ENCODE data around the gene PPP1R15A. TPM values are rescaled to one million over a fixed set of nuclear protein-coding genes. Genes with fewer than 3 reads are reported as not detected.
"Not testable (repeated sequence)": the region's sequence is repeated elsewhere in the genome, so short reads cannot be mapped to it uniquely, and the experiment has no call there.

Gene PPP1R15A
- total RNA-seq, 4 donors from 2014 or later, result 135 to 191 (median 144) TPM

GRCh38 chr19:48915757-48916156 is 43.5 kb downstream of the PPP1R15A start:
- WGBS, result 90% methylated on average over 8 of the region's 8 CpGs
- H3K4me3 ChIP-seq, result no peak overlapping the region
- H3K27me3 ChIP-seq, result no peaks in the 10 kb centered on the region
- no peaks in the 10 kb centered on the region for H3K4me1 ChIP-seq
- peaks cover 94% of the 10 kb centered on the region for H3K36me3 ChIP-seq
- TF ChIP-seq POLR2AphosphoS5 (IDR thresholded peaks at IDR 0.05) (no peak), POLR2A (IDR thresholded peaks at IDR 0.05) (no peak), CTCF (IDR thresholded peaks at IDR 0.05) (no peak), EP300 (IDR thresholded peaks at IDR 0.05) (no peak)
- no peaks in the 10 kb centered on the region for H3K9me3 ChIP-seq
- H3K27ac ChIP-seq, result no peak overlapping the region
- DNase-seq (ENCODE audit: low spot score in 2 of 2), result no peak

- Histone ChIP-seq H3K9me3 (no peaks in the 10 kb centered on the region), H3K4me1 (no peaks in the 10 kb centered on the region), H3K27me3 (no peaks in the 10 kb centered on the region), H3K36me3 (peaks cover 94% of the 10 kb centered on the region), H3K27ac (no peak overlapping the region), H3K4me3 (no peak overlapping the region)
- WGBS, result 79% methylated on average over 6 of the region's 6 CpGs
- TF ChIP-seq CTCF (IDR thresholded peaks at IDR 0.05) (no peak), POLR2A (IDR thresholded peaks at IDR 0.05) (no peak)
- DNase-seq (ENCODE audit: low spot score in 2 of 2), result no peak
Observed at GRCh38 chr19:48918071-48918470, 45.9 kb downstream of the PPP1R15A start.

DNA sequence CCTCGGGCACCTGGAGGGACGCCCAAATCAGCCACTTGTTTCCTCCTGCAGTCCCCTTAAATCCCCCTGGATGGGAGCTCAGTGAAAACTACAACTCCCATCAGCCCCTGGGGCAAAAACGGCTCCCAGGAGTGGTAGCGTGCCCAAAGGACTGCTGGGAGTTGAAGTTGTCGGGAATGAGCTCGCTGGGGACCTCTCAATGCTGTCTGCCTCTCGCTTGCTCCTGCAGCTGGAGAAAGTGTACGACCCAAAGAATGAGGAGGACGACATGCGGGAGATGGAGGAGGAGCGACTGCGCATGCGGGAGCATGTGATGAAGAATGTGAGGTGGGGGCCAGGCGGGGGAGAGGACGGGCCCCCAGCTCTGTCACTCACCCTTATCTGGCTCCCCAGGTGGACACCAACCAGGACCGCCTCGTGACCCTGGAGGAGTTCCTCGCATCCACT is 46.6 kb downstream of the PPP1R15A start:
- no peak for DNase-seq (ENCODE audit: low spot score in 2 of 2)
- Histone ChIP-seq H3K9me3 (no peaks in the 10 kb centered on the region), H3K4me3 (no peak overlapping the region), H3K36me3 (peaks cover 88% of the 10 kb centered on the region), H3K4me1 (no peaks in the 10 kb centered on the region), H3K27me3 (no peaks in the 10 kb centered on the region), H3K27ac (no peak overlapping the region)
- WGBS, result 89% methylated on average over 18 of the region's 18 CpGs
- TF ChIP-seq EP300 (IDR thresholded peaks at IDR 0.05) (no peak), POLR2AphosphoS5 (IDR thresholded peaks at IDR 0.05) (no peak), POLR2A (IDR thresholded peaks at IDR 0.05) (no peak), CTCF (IDR thresholded peaks at IDR 0.05) (no peak)

DNA sequence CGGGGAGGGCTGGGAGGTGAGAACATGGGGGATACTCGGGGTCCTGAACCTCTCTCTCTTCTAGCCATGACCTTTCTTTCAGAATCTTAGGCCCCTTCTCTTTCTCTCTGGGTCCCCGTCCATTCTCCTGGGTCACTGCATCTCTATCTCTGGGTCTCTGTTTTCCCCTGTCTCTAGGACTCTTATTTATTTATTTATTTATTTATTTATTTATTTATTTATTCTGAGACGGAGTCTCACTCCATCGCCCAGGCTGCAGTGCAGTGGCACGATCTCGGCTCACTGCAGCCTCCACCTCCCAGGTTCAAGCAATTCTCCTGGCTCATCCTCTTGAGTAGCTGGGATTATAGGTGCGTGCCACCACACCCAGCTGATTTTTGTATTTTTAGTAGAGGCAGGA is 47.0 kb downstream of the PPP1R15A start:
- not testable (repeated sequence) for H3K4me3 ChIP-seq; DNase-seq (ENCODE audit: low spot score in 2 of 2); H3K4me1 ChIP-seq; H3K9me3 ChIP-seq; H3K27ac ChIP-seq; H3K27me3 ChIP-seq
- 93% methylated on average over 8 of the region's 8 CpGs for WGBS
- peaks cover 84% of the 10 kb centered on the region for H3K36me3 ChIP-seq

- DNase-seq (ENCODE audit: low spot score in 2 of 2), result no peak
- Histone ChIP-seq H3K4me3 (no peak overlapping the region), H3K27ac (no peak overlapping the region), H3K9me3 (no peaks in the 10 kb centered on the region), H3K27me3 (no peaks in the 10 kb centered on the region), H3K4me1 (no peaks in the 10 kb centered on the region), H3K36me3 (peaks cover 67% of the 10 kb centered on the region)
- TF ChIP-seq POLR2AphosphoS5 (IDR thresholded peaks at IDR 0.05) (no peak), CTCF (IDR thresholded peaks at IDR 0.05) (no peak), EP300 (IDR thresholded peaks at IDR 0.05) (no peak), POLR2A (IDR thresholded peaks at IDR 0.05) (no peak)
- WGBS, result 62% methylated on average over 3 of the region's 10 CpGs
Observed at GRCh38 chr19:48920949-48921348, 48.7 kb downstream of the PPP1R15A start.

Data from suprapubic skin (tissue), 4 donors.